HG02852 (cell line): Measurements from ENCODE around the gene CAVIN2.

Experiments used
- ATAC-seq: cut with Tn5 transposase; IDR thresholded peaks from one replicate; pipeline ENCODE4 v1.9.1; 2021; ENCODE audit warnings: mild to moderate bottlenecking, moderate library complexity; ENCODE audit not compliant: unreplicated experiment

CAVIN2 gene, protein sequence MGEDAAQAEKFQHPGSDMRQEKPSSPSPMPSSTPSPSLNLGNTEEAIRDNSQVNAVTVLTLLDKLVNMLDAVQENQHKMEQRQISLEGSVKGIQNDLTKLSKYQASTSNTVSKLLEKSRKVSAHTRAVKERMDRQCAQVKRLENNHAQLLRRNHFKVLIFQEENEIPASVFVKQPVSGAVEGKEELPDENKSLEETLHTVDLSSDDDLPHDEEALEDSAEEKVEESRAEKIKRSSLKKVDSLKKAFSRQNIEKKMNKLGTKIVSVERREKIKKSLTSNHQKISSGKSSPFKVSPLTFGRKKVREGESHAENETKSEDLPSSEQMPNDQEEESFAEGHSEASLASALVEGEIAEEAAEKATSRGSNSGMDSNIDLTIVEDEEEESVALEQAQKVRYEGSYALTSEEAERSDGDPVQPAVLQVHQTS

DNA sequence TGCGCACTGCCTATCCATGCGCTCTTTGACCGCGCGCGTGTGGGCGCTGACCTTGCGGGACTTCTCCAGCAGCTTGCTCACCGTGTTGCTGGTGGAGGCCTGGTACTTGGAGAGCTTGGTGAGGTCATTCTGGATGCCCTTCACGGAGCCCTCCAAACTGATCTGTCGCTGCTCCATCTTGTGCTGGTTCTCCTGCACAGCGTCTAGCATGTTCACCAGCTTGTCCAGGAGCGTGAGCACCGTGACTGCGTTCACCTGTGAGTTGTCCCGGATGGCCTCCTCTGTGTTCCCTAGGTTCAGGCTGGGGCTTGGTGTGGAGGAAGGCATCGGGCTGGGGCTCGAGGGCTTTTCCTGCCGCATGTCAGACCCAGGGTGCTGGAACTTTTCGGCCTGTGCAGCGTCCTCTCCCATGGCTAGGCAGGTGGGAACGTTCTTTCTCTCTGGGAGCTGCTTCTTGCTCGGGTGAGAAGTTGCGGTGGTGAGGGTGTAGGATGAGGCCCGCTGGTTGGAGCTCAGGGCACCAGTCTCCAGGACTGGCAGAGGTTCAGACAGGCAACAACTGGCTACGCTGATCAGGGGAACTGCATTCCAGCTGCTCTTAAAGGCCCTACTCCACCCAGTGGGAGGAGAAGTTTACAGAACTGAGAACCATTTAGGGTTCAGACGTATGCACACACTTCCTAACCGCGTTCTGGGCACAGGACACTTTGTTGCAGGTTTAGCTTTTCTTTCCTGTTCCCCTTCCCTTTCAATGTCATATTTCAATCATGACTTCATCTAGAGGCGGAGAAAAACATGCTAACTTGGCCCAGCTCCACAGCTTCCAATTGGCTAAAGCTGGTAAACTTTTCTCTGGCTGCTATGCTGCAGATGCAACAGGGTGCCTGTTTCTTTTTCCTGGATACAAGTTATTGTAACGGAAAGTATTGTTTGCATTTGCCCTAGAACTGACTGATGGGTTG, at the start of gene CAVIN2:
TSS of gene CAVIN2 (minus strand) at position 574 of the 962 bp plus-strand sequence. CDS start at position 411, 163 bp downstream.
- peak; percentile 55 for ATAC-seq

DNA sequence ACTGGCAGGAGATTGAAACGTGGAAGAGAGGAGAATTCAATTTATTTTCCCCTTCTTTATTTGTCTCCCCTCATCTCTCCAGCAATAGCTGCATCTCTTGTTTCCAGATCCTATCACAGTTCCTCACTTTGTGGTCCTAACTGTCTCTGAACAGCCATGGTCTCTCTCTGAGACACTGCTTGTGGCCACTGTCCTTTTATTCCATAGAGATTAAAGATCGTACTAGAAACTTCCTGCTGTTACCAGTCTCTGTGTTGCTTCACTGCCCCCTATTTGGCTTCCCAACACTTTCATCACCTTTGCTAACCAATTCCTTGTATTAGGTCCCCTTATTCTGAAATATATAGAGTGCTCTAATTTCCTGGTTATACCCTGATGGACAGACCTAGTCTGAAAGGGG, 48.9 kb upstream of the CAVIN2 start:
- no peak for ATAC-seq

DNA sequence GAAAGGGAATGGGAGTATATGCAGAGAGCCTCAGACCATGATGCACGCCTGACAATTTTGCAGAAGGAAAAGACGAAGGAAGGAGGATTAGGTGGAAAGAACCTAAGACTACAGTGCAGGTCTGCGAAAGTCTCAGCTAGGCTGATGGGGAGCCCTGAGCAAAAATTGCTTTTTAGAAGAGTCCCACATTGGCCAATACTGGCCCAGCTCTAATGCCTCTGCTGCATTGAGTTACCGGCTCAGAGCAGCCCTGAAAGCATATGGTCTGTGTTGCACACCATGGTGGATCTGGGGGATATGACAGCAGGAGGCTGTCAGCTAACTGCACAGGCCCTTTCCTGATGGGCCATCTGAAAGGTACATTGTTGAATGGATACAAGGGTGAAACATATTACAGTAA, 48.3 kb upstream of the CAVIN2 start:
- ATAC-seq, result no peak

DNA sequence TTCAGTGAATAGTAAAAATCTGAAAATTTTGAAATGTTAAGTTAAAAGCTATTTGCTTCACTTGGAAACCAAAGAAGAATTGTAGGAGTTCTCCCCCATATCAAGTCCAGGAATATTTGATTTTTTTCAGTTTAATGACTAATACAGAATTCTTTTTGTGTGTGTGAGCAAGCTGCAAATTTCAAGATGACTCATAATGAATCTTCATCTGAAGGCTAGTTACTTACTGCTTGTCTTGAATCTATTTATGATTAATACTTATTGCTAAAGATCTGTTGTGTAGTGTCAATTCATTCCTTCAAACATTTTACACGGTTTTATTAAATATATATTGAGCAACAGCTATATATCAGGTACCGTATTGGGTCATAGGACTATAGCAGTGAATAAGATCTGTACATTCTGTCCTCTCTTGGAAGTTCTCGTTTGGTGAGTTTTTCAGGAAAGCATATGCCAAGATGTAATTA, 47.8 kb upstream of the CAVIN2 start:
- ATAC-seq, result no peak

DNA sequence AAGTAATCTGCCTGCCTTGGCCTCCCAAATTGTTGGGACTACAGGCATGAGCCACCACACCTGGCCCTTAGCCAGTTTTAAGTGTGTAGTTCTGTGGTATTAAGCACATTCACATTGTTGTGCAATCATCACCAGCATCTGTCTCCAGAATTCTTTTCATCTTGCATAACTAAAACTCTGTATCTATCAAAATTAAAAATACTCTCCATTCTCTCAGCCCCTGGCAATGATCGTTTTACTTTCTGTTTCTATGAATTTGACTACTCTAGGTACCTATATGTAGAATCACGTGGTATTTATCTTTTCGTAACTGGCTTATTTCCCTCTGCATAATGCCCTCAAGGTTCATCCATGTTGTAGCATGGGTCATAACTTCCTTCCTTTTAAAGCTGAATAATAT, 45.5 kb upstream of the CAVIN2 start:
- ATAC-seq, result no peak

DNA sequence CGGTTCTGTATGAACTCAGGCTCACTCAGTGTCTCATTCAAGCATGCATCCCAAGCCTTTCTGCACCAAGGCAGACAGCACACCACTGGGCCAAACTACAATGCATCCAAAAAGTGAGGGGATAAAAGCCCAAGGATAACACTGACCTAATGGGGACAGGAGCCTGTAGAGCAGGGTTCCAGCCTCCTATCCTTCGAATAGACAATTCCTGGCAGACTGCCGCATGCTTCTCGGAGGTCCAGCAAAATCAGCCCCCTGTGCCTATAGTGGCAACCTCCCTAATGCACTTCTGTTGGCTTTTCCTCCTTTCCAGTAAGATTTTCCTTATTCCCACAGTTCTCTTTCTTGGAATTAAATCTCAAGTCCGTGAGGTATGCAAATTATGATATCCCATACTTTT, 44.8 kb upstream of the CAVIN2 start:
- ATAC-seq, result no peak

DNA sequence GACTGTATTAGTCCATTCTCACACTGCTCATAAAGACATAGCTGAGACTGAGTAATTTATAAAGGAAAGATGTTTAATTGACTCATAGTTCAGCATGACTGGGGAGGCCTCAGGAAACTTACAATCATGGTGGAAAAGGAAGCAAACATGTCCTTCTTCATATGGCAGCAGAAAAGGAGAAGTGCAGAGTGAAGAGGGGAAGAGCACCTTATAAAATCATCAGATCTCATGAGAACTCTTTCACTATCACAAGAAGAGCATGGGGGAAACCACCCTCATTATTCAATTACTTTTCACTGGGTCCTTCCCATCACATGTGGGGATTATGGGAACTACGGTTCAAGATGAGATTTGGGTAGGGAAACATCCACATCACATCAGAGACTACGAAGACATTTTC, 43.0 kb upstream of the CAVIN2 start:
- ATAC-seq, result no peak

DNA sequence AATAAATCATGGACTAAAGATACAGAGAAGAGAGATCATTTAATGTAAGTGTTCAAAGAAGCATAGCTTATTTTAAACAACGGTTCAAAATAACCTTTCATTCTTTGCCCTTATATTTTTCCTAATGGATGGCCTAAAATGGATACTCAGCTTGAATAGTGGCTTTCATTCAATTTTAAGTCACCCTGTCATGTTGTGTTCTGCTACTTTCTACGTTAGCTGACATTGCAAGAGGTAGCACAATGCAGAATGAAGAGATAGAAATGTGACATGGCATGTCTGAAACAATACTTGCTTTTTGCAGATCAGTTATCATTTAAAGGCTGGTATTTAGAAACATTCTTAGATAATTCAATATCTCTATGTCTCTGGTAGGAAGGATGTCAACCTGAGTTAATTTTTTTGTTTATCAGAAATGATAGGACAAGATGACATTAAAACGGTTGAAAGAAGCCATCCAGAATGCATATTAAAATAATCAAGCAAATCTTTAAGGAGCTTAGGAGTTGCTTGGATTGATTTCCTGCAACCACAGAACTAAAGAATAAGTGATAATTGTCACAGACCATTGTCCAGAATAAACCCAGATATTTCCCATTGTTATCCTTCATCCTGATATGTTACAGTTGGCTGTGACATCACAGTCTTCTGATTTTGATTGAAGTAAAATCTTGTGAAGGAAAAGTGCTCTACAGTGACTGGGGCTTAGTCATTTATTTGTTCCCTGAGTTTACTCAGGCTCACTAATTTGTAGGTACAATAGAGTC, 41.7 kb upstream of the CAVIN2 start:
- no peak for ATAC-seq

DNA sequence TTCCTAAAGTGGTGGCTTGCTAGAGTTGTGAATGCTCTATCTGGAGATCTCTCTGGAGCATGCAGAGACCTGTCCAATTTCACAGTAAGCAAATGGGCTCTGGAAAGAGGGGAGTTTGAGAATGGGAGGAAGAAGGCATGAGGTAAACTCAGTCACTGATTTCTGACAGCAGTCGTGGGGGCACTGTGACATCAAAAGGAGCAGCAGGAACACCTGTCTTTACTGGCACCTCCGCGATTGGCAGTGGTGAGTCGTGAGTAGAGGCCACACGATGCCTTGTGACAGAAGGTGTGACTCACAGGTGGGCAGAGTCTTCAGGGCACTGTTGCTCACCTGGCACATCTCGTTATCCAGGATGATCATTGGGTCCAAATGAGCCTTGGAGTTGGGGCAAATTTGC, 38.8 kb upstream of the CAVIN2 start:
- ATAC-seq, result no peak

DNA sequence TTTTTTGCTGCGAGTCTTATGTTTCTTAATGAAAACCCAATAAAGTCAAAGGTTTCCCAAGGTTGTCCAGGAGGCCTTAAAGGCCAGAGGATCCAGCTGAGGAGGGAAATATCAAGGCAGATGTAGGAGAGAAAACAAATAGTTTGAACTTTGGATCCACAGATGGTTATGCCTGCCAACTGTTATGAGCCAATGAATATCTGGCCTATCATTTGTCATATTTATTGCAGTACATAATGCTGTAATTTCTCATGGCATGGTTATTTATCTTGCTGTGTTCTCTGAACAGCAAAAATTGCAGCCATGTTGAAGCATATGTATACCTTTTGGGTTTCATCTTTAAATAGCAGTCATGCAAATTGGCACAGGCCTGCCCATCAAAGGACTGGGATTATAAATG, 38.2 kb upstream of the CAVIN2 start:
- ATAC-seq, result no peak

DNA sequence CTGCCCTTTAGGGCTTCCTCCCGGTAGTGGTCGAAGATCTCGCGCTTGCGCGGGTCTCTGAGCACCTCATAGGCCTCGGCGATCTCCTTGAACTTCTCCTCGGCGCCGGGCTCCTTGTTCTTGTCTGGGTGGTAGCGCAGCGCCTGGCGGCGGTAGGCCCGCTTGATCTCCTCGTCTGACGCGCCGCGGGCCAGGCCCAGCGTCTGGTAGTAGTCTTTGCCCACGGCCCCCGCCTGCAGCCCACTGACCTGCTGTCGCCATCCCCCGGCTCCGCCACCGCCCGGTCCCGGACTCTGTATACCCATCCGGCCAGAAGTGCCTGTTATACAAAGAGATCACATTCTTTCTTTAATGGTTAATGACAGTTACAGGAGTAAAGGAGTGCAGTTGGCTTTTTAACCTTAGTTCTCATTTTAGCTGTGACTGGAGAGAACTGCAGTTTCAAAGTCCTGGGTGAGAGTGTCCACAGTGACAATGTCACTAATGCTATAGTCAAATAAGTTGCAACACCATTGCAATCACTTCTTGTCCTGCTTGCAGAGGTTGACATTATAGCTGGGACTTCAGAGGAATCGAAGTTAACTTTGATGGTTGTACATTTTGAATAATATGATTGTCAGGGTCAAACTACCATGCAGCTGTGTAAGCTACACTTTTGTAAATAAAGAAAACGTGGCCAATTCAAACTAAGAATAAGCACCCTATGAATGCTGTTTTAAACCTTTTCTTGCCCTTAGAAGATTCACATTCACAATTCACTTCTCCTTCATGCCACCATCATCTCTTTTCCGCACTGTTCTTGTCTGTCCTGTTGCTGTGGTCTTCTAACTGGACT, 35.3 kb upstream of the CAVIN2 start:
- no peak for ATAC-seq

DNA sequence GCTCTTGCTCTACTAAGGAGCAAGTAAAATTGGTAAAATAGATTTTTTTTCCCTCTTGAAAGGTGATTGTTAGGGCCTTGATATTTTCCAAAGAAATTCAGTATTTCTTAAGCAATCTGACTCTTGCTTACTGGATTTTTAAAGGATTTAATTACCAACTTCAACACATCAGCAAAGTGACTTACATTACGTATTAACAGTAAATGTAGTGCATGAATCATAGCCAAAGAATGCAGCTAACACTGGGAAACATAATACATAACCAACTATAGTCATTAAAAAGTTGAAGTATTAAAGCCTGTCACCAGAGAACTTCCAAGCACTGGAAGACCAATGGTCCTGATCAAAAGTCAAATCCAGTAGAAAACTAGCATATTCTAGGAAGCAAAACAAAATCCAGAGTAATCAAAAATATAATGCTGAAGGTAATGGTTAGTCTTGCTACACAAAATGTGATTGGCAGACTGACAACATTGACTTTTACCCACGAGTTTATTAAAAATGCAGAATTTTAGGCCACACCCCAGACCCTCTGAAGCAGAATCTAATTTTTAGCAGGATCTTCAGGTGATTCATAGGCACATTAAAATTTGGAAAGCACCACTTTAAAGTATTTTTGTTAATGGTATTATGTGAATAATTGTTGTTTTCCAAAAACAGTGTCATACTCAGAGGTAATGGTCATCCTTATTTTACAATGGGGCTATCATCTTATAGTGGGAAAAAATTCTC, 31.8 kb upstream of the CAVIN2 start:
- ATAC-seq, result no peak

DNA sequence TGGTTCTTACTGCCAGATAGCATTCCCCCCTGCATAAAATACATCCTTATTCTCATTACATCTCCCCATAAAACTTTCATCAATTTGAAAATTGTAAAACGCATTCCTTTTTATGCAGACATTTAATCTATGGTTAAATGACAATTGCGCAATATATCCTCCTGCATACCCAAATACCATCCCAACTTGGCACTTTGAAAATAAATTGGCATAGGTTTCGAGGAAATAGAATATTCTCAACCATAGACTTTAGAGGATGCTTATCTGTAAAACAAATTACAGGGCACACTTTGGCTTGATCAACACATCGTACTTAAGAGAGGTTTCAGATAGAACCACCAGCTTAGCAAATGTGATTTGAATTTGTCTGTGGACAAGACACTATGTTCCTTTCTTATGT, 31.0 kb upstream of the CAVIN2 start:
- no peak for ATAC-seq

DNA sequence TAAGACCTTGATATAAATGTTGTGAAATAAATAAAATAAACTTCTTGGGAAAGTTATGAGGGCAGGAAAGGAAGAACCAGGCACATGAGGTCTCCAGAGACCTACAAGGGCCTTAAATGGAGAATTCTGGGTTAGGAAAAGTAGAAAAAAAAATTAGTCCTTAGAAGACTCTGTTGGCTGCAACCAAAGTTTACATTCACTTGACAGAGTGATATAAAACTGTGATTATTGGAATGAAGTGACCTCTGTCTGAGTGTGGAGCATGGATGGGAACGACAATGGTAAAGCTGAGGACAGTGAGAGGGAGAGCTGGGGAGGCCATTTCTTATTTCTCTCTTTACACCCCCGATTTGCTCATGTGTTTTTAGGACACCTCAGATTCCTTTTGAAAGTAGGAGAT, 29.0 kb upstream of the CAVIN2 start:
- ATAC-seq, result no peak

DNA sequence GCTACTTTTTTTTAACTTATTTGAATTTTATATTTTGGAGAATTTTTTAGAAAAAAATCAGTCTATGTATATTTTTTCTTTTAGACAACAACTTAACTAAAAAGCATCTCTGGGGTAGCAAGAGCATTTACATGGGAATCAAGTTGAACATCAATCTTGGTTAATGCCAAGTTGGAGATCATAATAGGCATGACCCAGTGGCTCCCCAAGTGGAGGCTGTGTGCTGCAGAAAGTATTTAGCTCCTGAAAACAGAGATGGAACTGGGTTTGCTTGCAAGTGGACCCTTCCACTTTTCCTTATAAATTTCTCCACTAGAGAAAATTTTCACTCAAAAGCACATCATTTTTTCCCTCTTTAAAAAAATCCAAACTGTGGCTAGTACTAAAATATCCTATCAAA, 23.9 kb upstream of the CAVIN2 start:
- no peak for ATAC-seq

DNA sequence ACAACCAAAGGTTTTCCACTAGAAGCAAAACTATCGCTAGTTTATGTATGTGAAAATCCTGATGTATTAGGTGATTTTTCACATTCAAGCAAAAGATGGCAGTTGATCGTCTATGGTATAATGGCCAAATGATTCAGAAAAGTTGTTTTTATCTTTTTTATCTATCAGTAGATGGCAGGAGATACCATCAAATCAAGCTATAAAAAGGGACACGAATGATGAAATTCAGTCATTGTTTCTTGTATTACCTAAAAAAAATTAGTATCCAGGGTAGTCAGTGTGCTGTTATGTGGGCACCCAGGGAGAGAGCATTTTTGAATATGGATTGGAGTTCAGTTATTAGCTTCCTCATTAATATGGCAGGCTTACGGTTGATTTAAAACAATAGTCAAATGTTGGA, 22.9 kb upstream of the CAVIN2 start:
- no peak for ATAC-seq

DNA sequence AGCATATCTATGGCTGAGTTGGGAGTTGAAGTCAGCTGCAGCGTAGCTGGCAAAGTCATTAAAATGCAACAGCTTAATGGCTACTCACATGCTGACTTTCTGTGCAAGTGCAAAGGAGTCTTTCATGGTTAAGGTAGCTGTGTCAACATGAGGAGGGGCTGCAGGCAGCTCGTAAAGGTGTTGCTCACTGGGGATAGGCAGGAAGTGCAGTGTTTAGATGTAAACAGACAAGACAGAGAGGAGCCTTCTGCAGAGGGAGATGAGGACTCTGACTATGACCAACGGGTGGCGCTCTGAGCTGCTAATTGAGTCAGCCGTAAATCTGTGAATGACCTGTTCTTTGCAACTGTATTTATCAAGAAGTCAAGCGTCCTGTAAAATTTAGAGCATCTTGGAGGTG, 22.3 kb upstream of the CAVIN2 start:
- no peak for ATAC-seq

DNA sequence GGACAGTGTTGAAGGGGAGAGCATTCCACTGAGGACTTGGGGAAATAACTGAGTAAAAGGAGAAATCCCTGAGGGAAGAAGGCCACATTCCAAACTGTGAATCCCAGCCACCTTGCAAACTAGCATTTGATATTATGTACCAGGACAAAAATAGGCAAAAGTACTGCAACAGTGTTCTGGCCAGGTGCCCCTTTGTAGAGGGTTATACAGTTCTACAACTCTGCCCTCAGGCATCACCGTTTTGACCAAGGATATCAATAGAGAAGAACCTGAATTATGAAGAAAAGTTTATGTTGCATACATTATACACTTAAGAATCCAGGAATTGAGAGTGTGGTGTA, 20.6 kb upstream of the CAVIN2 start:
- ATAC-seq, result no peak

DNA sequence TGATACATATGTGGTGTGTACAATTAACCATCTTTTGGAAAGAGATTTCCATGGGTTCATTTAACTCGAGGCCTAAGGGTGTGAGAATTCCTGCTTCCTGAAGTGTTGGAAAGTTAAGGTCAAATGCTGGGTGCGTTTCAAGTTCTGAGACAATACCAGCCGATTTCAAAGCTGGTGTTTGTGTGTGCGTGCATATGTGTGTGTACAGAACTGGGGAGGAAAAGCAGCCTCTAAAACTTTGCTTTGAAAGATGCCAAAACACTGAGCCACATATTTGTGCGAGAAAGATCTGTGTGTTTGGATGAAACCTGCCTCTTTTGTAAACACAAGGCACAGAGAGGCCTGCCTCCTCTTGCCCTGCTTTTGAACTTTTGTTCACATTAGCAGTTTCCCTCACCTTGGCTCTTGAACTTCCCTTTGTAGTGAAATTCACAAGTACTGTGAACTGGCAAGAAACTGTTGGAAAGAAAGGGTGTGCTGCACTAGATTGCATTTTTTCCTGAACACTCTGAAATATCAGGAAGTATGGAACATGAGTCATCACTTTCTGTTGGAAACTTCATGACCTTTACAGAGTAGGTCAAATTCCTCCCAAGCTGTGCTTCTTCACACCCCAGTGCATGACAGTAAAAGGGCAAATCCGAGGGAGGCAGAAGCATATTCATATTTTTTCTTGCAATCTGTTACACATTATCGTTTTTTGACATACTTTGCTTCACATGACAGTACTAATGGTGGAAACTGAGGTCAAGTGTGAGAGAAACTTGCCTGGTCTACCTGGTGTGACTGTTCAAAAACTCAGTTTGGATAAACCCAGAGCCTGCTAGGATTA, 20.0 kb upstream of the CAVIN2 start:
- no peak for ATAC-seq
